ENCODE results near the gene HDGFL3.

GRCh38 chr15:83193721-83194120 is 13.9 kb downstream of the HDGFL3 start:
- TF ChIP-seq CTCF (IDR thresholded peaks at IDR 0.05), result no peak
- no peak for TF ChIP-seq POLR2A (IDR thresholded peaks at IDR 0.05)
